ENCODE data around the gene MBD6.

MBD6 gene

GRCh38 chr12:57483466-57483865 lies 39.2 kb upstream of the MBD6 start:
- no peak for TF ChIP-seq CTCF (IDR thresholded peaks at IDR 0.05; ENCODE audit: extremely low read depth, missing control alignments)
- no peak for DNase-seq (ENCODE audit: low spot score)

GRCh38 chr12:57485695-57486094 lies 36.9 kb upstream of the MBD6 start:
- DNase-seq (ENCODE audit: low spot score): no peak
- no peak for TF ChIP-seq CTCF (IDR thresholded peaks at IDR 0.05; ENCODE audit: extremely low read depth, missing control alignments)

- TF ChIP-seq CTCF (IDR thresholded peaks at IDR 0.05; ENCODE audit: extremely low read depth, missing control alignments): no peak
- DNase-seq (ENCODE audit: low spot score): no peak
Observed at GRCh38 chr12:57487055-57487596, 35.5 kb upstream of the MBD6 start.

GRCh38 chr12:57487597-57488401 lies 34.8 kb upstream of the MBD6 start, which contains the start of gene MARS1:
TSS of gene MARS1 (plus strand) at chr12:57488068. CDS start at chr12:57488091, 23 bp downstream.
- peak; percentile 93 for DNase-seq (ENCODE audit: low spot score)

GRCh38 chr12:57488402-57489156 lies 34.0 kb upstream of the MBD6 start:
- no peak for DNase-seq (ENCODE audit: low spot score)
- TF ChIP-seq CTCF (IDR thresholded peaks at IDR 0.05; ENCODE audit: extremely low read depth, missing control alignments): no peak

More at GRCh38 chr12:57487597-57488401, 34.8 kb upstream of the MBD6 start, which contains the start of gene MARS1:
- TF ChIP-seq CTCF (IDR thresholded peaks at IDR 0.05; ENCODE audit: extremely low read depth, missing control alignments): no peak

- no peak for DNase-seq (ENCODE audit: low spot score)
Observed at GRCh38 chr12:57489157-57489641, 33.4 kb upstream of the MBD6 start.

More at GRCh38 chr12:57489157-57489641, 33.4 kb upstream of the MBD6 start:
- no peak for TF ChIP-seq CTCF (IDR thresholded peaks at IDR 0.05; ENCODE audit: extremely low read depth, missing control alignments)

All from GM20000 (cell line).